Parathyroid adenoma (tissue), 2 donors: ENCODE results near the gene ATF2.

Experiments used
- H2AFZ ChIP-seq: fragments of 300-600 bp; sonication (generic); one replicate; pipeline ENCODE4 v1.7.0; 2017; ENCODE audit warnings: antibody characterized with exemption, mild to moderate bottlenecking
- H3K27ac ChIP-seq: fragments of 300-600 bp; sonication (generic); one replicate; pipeline ENCODE4 v1.7.0; 2017
- H3K27me3 ChIP-seq: fragments of 300-600 bp; sonication (generic); one replicate; pipeline ENCODE4 v1.7.0; 2017; ENCODE audit warnings: low read length; ENCODE audit not compliant: control insufficient read depth, insufficient read depth
- H3K36me3 ChIP-seq: fragments of 300-600 bp; sonication (generic); one replicate; pipeline ENCODE4 v1.7.0; 2017; ENCODE audit warnings: low read length; ENCODE audit not compliant: control insufficient read depth, insufficient read depth
- H3K4me1 ChIP-seq: fragments of 300-600 bp; sonication (generic); one replicate; pipeline ENCODE4 v1.7.0; 2017; ENCODE audit warnings: control low read depth
- H3K4me2 ChIP-seq: fragments of 300-600 bp; sonication (generic); one replicate; pipeline ENCODE4 v1.7.0; 2017; ENCODE audit warnings: low read length
- H3K4me3 ChIP-seq: fragments of 300-600 bp; sonication (generic); one replicate; pipeline ENCODE4 v1.7.0; 2017; ENCODE audit warnings: low read depth, low read length
- H3K79me2 ChIP-seq: fragments of 300-600 bp; sonication (generic); one replicate; pipeline ENCODE4 v1.7.0; 2017; ENCODE audit warnings: control low read depth
- H3K9ac ChIP-seq: fragments of 300-600 bp; sonication (generic); one replicate; pipeline ENCODE4 v1.7.0; 2017; ENCODE audit warnings: mild to moderate bottlenecking
- H3K9me3 ChIP-seq: fragments of 300-600 bp; sonication (generic); one replicate; pipeline ENCODE4 v1.7.0; 2017; ENCODE audit warnings: low read length; ENCODE audit not compliant: control insufficient read depth
- CTCF ChIP-seq: fragments of 300-600 bp; sonication (generic); IDR thresholded peaks from one replicate; pipeline ENCODE4 v1.7.0; 2017; ENCODE audit warnings: antibody characterized with exemption, mild to moderate bottlenecking
- donor health status: primary hyperparathyroidism.

The ATF2 gene

GRCh38 chr2:175203621-175204496 is 35.9 kb upstream of the ATF2 start:
- Histone ChIP-seq H3K9me3 (no peaks in the 10 kb centered on the region), H3K27me3 (no peaks in the 10 kb centered on the region), H3K79me2 (no peaks in the 10 kb centered on the region), H3K9ac (no peak overlapping the region), H3K36me3 (no peaks in the 10 kb centered on the region), H2AFZ (peak overlapping the region; percentile 33), H3K27ac (no peak overlapping the region), H3K4me2 (no peak overlapping the region), H3K4me1 (no peaks in the 10 kb centered on the region), H3K4me3 (no peak overlapping the region)
- TF ChIP-seq CTCF: peak; percentile 20

GRCh38 chr2:175195012-175195411 is 27.0 kb upstream of the ATF2 start:
- Histone ChIP-seq H3K4me2 (no peak overlapping the region), H3K9ac (no peak overlapping the region), H3K27ac (no peak overlapping the region), H3K9me3 (no peaks in the 10 kb centered on the region), H3K27me3 (no peaks in the 10 kb centered on the region), H2AFZ (no peak overlapping the region), H3K4me3 (no peak overlapping the region), H3K79me2 (no peaks in the 10 kb centered on the region), H3K4me1 (no peaks in the 10 kb centered on the region), H3K36me3 (no peaks in the 10 kb centered on the region)
- no peak for TF ChIP-seq CTCF

- Histone ChIP-seq H3K79me2 (no peaks in the 10 kb centered on the region), H2AFZ (no peak overlapping the region), H3K9ac (no peak overlapping the region), H3K36me3 (no peaks in the 10 kb centered on the region), H3K4me3 (no peak overlapping the region), H3K4me2 (no peak overlapping the region), H3K27me3 (no peaks in the 10 kb centered on the region), H3K27ac (no peak overlapping the region), H3K9me3 (no peaks in the 10 kb centered on the region), H3K4me1 (peaks cover 5% of the 10 kb centered on the region)
- no peak for TF ChIP-seq CTCF
These were observed 20.8 kb upstream of the ATF2 start for GRCh38 chr2:175188761-175189160.

GRCh38 chr2:175187378-175187777 is 19.4 kb upstream of the ATF2 start:
- TF ChIP-seq CTCF: peak; percentile 46
- no peak overlapping the region for H3K9ac ChIP-seq

GRCh38 chr2:175183674-175184073 is 15.7 kb upstream of the ATF2 start:
- Histone ChIP-seq H3K79me2 (peaks cover 19% of the 10 kb centered on the region), H3K4me2 (no peak overlapping the region), H3K27me3 (no peaks in the 10 kb centered on the region), H3K9me3 (peaks cover 2% of the 10 kb centered on the region), H3K36me3 (no peaks in the 10 kb centered on the region), H3K9ac (no peak overlapping the region), H3K4me1 (peaks cover 14% of the 10 kb centered on the region), H3K27ac (no peak overlapping the region), H3K4me3 (no peak overlapping the region), H2AFZ (no peak overlapping the region)
- TF ChIP-seq CTCF: no peak

More at GRCh38 chr2:175187378-175187777, 19.4 kb upstream of the ATF2 start:
- Histone ChIP-seq H3K27me3 (no peaks in the 10 kb centered on the region), H3K4me2 (no peak overlapping the region), H2AFZ (peak overlapping the region; percentile 8), H3K9me3 (no peaks in the 10 kb centered on the region), H3K4me1 (peaks cover 5% of the 10 kb centered on the region), H3K4me3 (no peak overlapping the region), H3K79me2 (no peaks in the 10 kb centered on the region), H3K27ac (no peak overlapping the region), H3K36me3 (no peaks in the 10 kb centered on the region)
